ENCODE data around the gene THRB.

THRB gene

GRCh38 chr3:24137958-24138875 lies 356.4 kb downstream of the THRB start:
- TF ChIP-seq CTCF (IDR thresholded peaks at IDR 0.05; ENCODE audit: extremely low read depth, missing control alignments): no peak
- DNase-seq (ENCODE audit: low spot score): no peak

GRCh38 chr3:24137334-24137733 lies 357.3 kb downstream of the THRB start:
- DNase-seq (ENCODE audit: low spot score): no peak
- TF ChIP-seq CTCF (IDR thresholded peaks at IDR 0.05; ENCODE audit: extremely low read depth, missing control alignments): no peak

- TF ChIP-seq CTCF (IDR thresholded peaks at IDR 0.05; ENCODE audit: extremely low read depth, missing control alignments): no peak
- DNase-seq (ENCODE audit: low spot score): no peak
These were observed 357.9 kb downstream of the THRB start for GRCh38 chr3:24136624-24137310.

GRCh38 chr3:24135280-24135679 lies 359.4 kb downstream of the THRB start:
- no peak for TF ChIP-seq CTCF (IDR thresholded peaks at IDR 0.05; ENCODE audit: extremely low read depth, missing control alignments)
- DNase-seq (ENCODE audit: low spot score): no peak

- no peak for TF ChIP-seq CTCF (IDR thresholded peaks at IDR 0.05; ENCODE audit: extremely low read depth, missing control alignments)
- no peak for DNase-seq (ENCODE audit: low spot score)
These were observed 360.7 kb downstream of the THRB start for GRCh38 chr3:24133942-24134341.

GRCh38 chr3:24133436-24133835 lies 361.2 kb downstream of the THRB start:
- TF ChIP-seq CTCF (IDR thresholded peaks at IDR 0.05; ENCODE audit: extremely low read depth, missing control alignments): no peak
- no peak for DNase-seq (ENCODE audit: low spot score)

- no peak for TF ChIP-seq CTCF (IDR thresholded peaks at IDR 0.05; ENCODE audit: extremely low read depth, missing control alignments)
- no peak for DNase-seq (ENCODE audit: low spot score)
These were observed 365.1 kb downstream of the THRB start for GRCh38 chr3:24129549-24129948.

All from GM20000 (cell line).